Liver (tissue), 3 donors: ENCODE data around the gene RELL2.
A peak's percentile ranks its signal among the peaks of the same experiment; 100 is the strongest.

Experiments used
- CTCF ChIP-seq: fragments of 150-350 bp; IDR thresholded peaks from 2 replicates; pipeline ENCODE4 v1.5.1; 2017; ENCODE audit warnings: improper control_type of control experiment, low read depth, low read length; ENCODE audit not compliant: missing input control
- EGR1 ChIP-seq, 2 donors: IDR thresholded peaks; 2 replicates each; pipeline ENCODE4 v1.6.1; 2016 to 2018; ENCODE audit warnings: antibody characterized with exemption in 2 of 2, low read depth in 2 of 2
- FOXA1 ChIP-seq: IDR thresholded peaks from 2 replicates; pipeline ENCODE4 v1.6.1; 2016; ENCODE audit warnings: antibody characterized with exemption
- GABPA ChIP-seq, 2 donors: IDR thresholded peaks in 1 of 2; conservative IDR thresholded peaks in 1 of 2; 2 replicates each; pipeline ENCODE4 v1.6.1; 2016; ENCODE audit warnings: antibody characterized with exemption in 2 of 2, mild to moderate bottlenecking in 1 of 2, moderate library complexity in 1 of 2
- JUND ChIP-seq, 2 donors: IDR thresholded peaks; 2 replicates each; pipeline ENCODE4 v1.6.1; 2016; ENCODE audit warnings: antibody characterized with exemption in 2 of 2
- MAX ChIP-seq: IDR thresholded peaks from 2 replicates; pipeline ENCODE4 v1.6.1; 2016; ENCODE audit warnings: antibody characterized with exemption
- RAD21 ChIP-seq, 2 donors: IDR thresholded peaks; 2 replicates each; pipeline ENCODE4 v1.6.1; 2016; ENCODE audit warnings: antibody characterized with exemption in 2 of 2, mild to moderate bottlenecking in 2 of 2
- REST ChIP-seq: IDR thresholded peaks from 2 replicates; pipeline ENCODE4 v1.6.1; 2016; ENCODE audit warnings: antibody characterized with exemption, mild to moderate bottlenecking
- RXRA ChIP-seq, 2 donors: IDR thresholded peaks; 2 replicates each; pipeline ENCODE4 v1.6.1; 2017 to 2018; ENCODE audit warnings: antibody characterized with exemption in 2 of 2, mild to moderate bottlenecking in 1 of 2
- SP1 ChIP-seq: IDR thresholded peaks from 2 replicates; pipeline ENCODE4 v1.6.1; 2018; ENCODE audit warnings: antibody characterized with exemption, mild to moderate bottlenecking
- TAF1 ChIP-seq: conservative IDR thresholded peaks from 2 replicates; pipeline ENCODE4 v1.6.1; 2016; ENCODE audit warnings: antibody characterized with exemption, mild to moderate bottlenecking
- YY1 ChIP-seq: IDR thresholded peaks from 2 replicates; pipeline ENCODE4 v1.6.1; 2016; ENCODE audit warnings: antibody characterized with exemption, mild to moderate bottlenecking
- ZBTB33 ChIP-seq: IDR thresholded peaks from 2 replicates; pipeline ENCODE4 v1.6.1; 2016; ENCODE audit warnings: antibody characterized with exemption
- donor health status: healthy.
- donor health status: healthy.

DNA sequence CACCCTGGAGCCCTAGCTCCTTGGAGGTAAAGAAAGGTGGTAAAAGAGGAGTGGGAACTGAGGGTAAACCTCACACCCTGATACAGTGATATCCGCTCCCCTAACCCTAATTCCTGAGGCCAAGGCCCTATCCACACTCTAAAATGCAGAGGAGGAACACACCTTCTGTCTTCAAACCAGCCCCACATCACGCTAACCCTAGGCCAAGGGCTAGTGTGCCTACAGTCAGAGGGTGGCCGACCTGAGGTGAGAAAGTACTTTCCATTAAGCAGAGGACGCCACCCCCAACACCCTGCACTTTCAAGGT, 738 bp upstream of the RELL2 start:
- TF ChIP-seq CTCF (no peak), REST (no peak), GABPA (IDR thresholded peaks at IDR 0.05 in 1 of 2, conservative IDR thresholded peaks at IDR 0.05 in 1 of 2) (no peak), TAF1 (no peak), ZBTB33 (no peak), YY1 (no peak), MAX (no peak), RAD21 (IDR thresholded peaks at IDR 0.05) (no peak), FOXA1 (no peak), EGR1 (IDR thresholded peaks at IDR 0.05; ENCODE audit: low read depth in 2 of 2) (no peak), JUND (IDR thresholded peaks at IDR 0.05) (no peak), SP1 (no peak), RXRA (IDR thresholded peaks at IDR 0.05) (peak in 1 of 2 donors; percentile 4)
